H1 (cell line): ENCODE measurements around the gene HOXD1. TPM values are rescaled to one million over a fixed set of nuclear protein-coding genes. Genes with fewer than 3 reads are reported as not detected.
A peak's percentile ranks its signal among the peaks of the same experiment; 100 is the strongest.

Source experiments
- CTCF ChIA-PET: fragments of 300-600 bp; sonication (Branson Sonifier 250); formaldehyde crosslinking; loops from one replicate; lab custom pipeline; 2021; ENCODE audit not compliant: partially characterized antibody; lab: Charles Lee
- POLR2A ChIA-PET: fragments of 300-600 bp; sonication (Branson Sonifier 250); formaldehyde crosslinking; loops from one replicate; lab custom pipeline; 2021; ENCODE audit warnings: inconsistent platforms; ENCODE audit not compliant: partially characterized antibody; lab: Charles Lee
- DNase-seq, 2 experiments: peaks; one replicate each; pipeline versions ENCODE4 v3.0.0 to v3.0.0-alpha.2; 2010 to 2022; ENCODE audit warnings: low spot score in 2 of 2, low read depth in 1 of 2, mixed read lengths in 1 of 2
- FAIRE-seq: peaks from 2 replicates; lab custom pipeline; 2011; peaks lifted over from hg19 to GRCh38; lab: Jason Lieb, UNC
- H2AFZ ChIP-seq: 2 replicates; pipeline ENCODE4 v1.8.1; 2012; ENCODE audit warnings: low read length, inconsistent platforms
- H2AK5ac ChIP-seq: 2 replicates; pipeline ENCODE4 v1.6.1; 2013; ENCODE audit warnings: low read depth, low read length
- H2BK120ac ChIP-seq: replicated peaks from 2 replicates; pipeline ENCODE3; 2013; ENCODE audit warnings: low read depth, low read length, inconsistent platforms
- H2BK12ac ChIP-seq: 2 replicates; pipeline ENCODE4 v1.6.1; 2013; ENCODE audit warnings: low read depth, low read length
- H2BK15ac ChIP-seq: 2 replicates; pipeline ENCODE4 v1.6.1; 2013; ENCODE audit warnings: low read length
- H2BK20ac ChIP-seq: 2 replicates; pipeline ENCODE4 v1.6.1; 2013; ENCODE audit warnings: low read length
- H2BK5ac ChIP-seq: 2 replicates; pipeline ENCODE4 v1.6.1; 2013; ENCODE audit warnings: low read depth, low read length
- H3K14ac ChIP-seq: 2 replicates; pipeline ENCODE4 v1.6.1; 2013; ENCODE audit warnings: inconsistent platforms; ENCODE audit not compliant: insufficient read length
- H3K18ac ChIP-seq: 2 replicates; pipeline ENCODE4 v1.6.1; 2013; ENCODE audit warnings: low read length; ENCODE audit errors: extremely low read depth
- H3K23ac ChIP-seq: 2 replicates; pipeline ENCODE4 v1.6.1; 2013; ENCODE audit warnings: inconsistent platforms; ENCODE audit not compliant: insufficient read length
- H3K23me2 ChIP-seq: 2 replicates; pipeline ENCODE4 v1.6.1; 2013; ENCODE audit warnings: low read depth, low read length
- H3K27ac ChIP-seq: 2 replicates; pipeline ENCODE4 v1.6.1; 2011; ENCODE audit warnings: low read depth, low read length, inconsistent platforms
- H3K27me3 ChIP-seq, 4 experiments: replicated peaks in 1 of 4; 1 replicate in 1 of 4; 2 replicates in 3 of 4; pipeline versions ENCODE4 v1.6.1 to v1.8.1; 2011 to 2013; ENCODE audit warnings: low read length in 3 of 4, mild to moderate bottlenecking in 3 of 4, inconsistent platforms in 2 of 4, mixed read lengths in 2 of 4, moderate library complexity in 1 of 4; ENCODE audit not compliant: control insufficient read depth in 3 of 4, insufficient read depth in 3 of 4; ENCODE audit errors: extremely low read depth in 1 of 4
- H3K36me3 ChIP-seq, 4 experiments: 2 replicates each; pipeline versions ENCODE4 v1.6.1 to v1.8.1; 2011 to 2013; ENCODE audit warnings: mild to moderate bottlenecking in 4 of 4, low read length in 3 of 4, moderate library complexity in 2 of 4, control low read depth in 1 of 4, inconsistent platforms in 1 of 4; ENCODE audit not compliant: insufficient read depth in 4 of 4, control insufficient read depth in 2 of 4
- H3K4ac ChIP-seq: replicated peaks from 2 replicates; pipeline ENCODE3; 2013; ENCODE audit warnings: low read length, low read depth, mixed read lengths, inconsistent platforms; ENCODE audit not compliant: insufficient read length
- H3K4me1 ChIP-seq, 4 experiments: replicated peaks in 1 of 4; 1 replicate in 1 of 4; 2 replicates in 3 of 4; pipeline versions ENCODE4 v1.6.1 to v1.8.1; 2011 to 2013; ENCODE audit warnings: low read length in 3 of 4, inconsistent platforms in 2 of 4, mixed read lengths in 1 of 4; ENCODE audit not compliant: insufficient read depth in 4 of 4, control insufficient read depth in 3 of 4
- H3K4me2 ChIP-seq, 2 experiments: 2 replicates each; pipeline versions ENCODE4 v1.6.1 to v1.8.1; 2011 to 2013; ENCODE audit warnings: low read depth in 2 of 2, low read length in 2 of 2, control low read depth in 1 of 2, inconsistent platforms in 1 of 2, mild to moderate bottlenecking in 1 of 2; ENCODE audit not compliant: insufficient read depth in 1 of 2
- H3K4me3 ChIP-seq, 4 experiments: fragments of 200-600, 300-600 bp in 1 of 4; sonication (generic), shearing (Covaris generic), sonication (Bioruptor Twin) in 1 of 4; 2 replicates each; pipeline versions ENCODE4 v1.5.1 to v1.8.1; 2011 to 2016; ENCODE audit warnings: low read length in 4 of 4, low read depth in 3 of 4, control low read depth in 2 of 4, inconsistent platforms in 2 of 4, mild to moderate bottlenecking in 2 of 4, mixed read lengths in 1 of 4, moderate library complexity in 1 of 4; ENCODE audit not compliant: insufficient read depth in 2 of 4; ENCODE audit errors: extremely low read depth in 1 of 4
- H3K56ac ChIP-seq: replicated peaks from 2 replicates; pipeline ENCODE3; 2013; ENCODE audit warnings: low read depth, mild to moderate bottlenecking, mixed read lengths, low read length, inconsistent platforms; ENCODE audit not compliant: insufficient read length
- H3K79me1 ChIP-seq: 2 replicates; pipeline ENCODE4 v1.6.1; 2013; ENCODE audit warnings: low read depth, low read length, control low read depth
- H3K79me2 ChIP-seq, 2 experiments: 2 replicates each; pipeline versions ENCODE4 v1.6.1 to v1.8.1; 2012 to 2013; ENCODE audit warnings: low read length in 2 of 2, mild to moderate bottlenecking in 2 of 2, inconsistent platforms in 1 of 2; ENCODE audit not compliant: insufficient read depth in 2 of 2, control insufficient read depth in 1 of 2
- H3K9ac ChIP-seq, 4 experiments: replicated peaks in 1 of 4; 1 replicate in 1 of 4; 2 replicates in 3 of 4; pipeline versions ENCODE4 v1.6.1 to v1.8.1; 2011 to 2013; ENCODE audit warnings: low read depth in 3 of 4, low read length in 3 of 4, control low read depth in 2 of 4, mild to moderate bottlenecking in 2 of 4, moderate library complexity in 2 of 4, inconsistent platforms in 1 of 4; ENCODE audit errors: extremely low read depth in 1 of 4
- H3K9me3 ChIP-seq, 2 experiments: 2 replicates each; pipeline versions ENCODE4 v1.6.1 to v1.8.1; 2012 to 2013; ENCODE audit warnings: mild to moderate bottlenecking in 2 of 2, moderate library complexity in 2 of 2, control low read depth in 1 of 2, inconsistent platforms in 1 of 2, low read depth in 1 of 2, low read length in 1 of 2, mixed read lengths in 1 of 2; ENCODE audit not compliant: insufficient read depth in 2 of 2
- H4K20me1 ChIP-seq, 2 experiments: replicated peaks in 1 of 2; 2 replicates each; pipeline versions ENCODE3 to v1.8.1; 2011 to 2013; ENCODE audit warnings: inconsistent platforms in 2 of 2, low read length in 2 of 2, mild to moderate bottlenecking in 1 of 2; ENCODE audit not compliant: insufficient read depth in 2 of 2, control insufficient read depth in 1 of 2
- H4K5ac ChIP-seq: 2 replicates; pipeline ENCODE4 v1.6.1; 2013; ENCODE audit warnings: low read length, low read depth, mixed read lengths, inconsistent platforms; ENCODE audit not compliant: insufficient read length
- H4K8ac ChIP-seq: 2 replicates; pipeline ENCODE4 v1.8.0; 2013; ENCODE audit warnings: mild to moderate bottlenecking, moderate library complexity, low read length, inconsistent platforms; ENCODE audit not compliant: insufficient read depth; ENCODE audit errors: extremely low read depth
- H4K91ac ChIP-seq: replicated peaks from 2 replicates; pipeline ENCODE3; 2013; ENCODE audit warnings: low read length, mixed read lengths, inconsistent platforms; ENCODE audit not compliant: insufficient read length
- BRCA1 ChIP-seq: IDR thresholded peaks from 2 replicates; pipeline ENCODE4 v1.6.1; 2012; ENCODE audit warnings: low read depth, low read length, improper control_type of control experiment
- EGR1 ChIP-seq: IDR thresholded peaks from 2 replicates; pipeline ENCODE4 v1.6.1; 2011; ENCODE audit warnings: low read depth, low read length, borderline replicate concordance
- SRF ChIP-seq: IDR thresholded peaks from 2 replicates; pipeline ENCODE4 v1.6.1; 2011; ENCODE audit warnings: mild to moderate bottlenecking, low read depth, low read length, moderate library complexity
- ZNF274 ChIP-seq: IDR thresholded peaks from 2 replicates; pipeline ENCODE4 v1.7.0; 2012; ENCODE audit warnings: low read length, borderline replicate concordance; ENCODE audit errors: extremely low read depth
- WGBS, 2 experiments: shearing (Covaris generic) in 1 of 2; methylation state at CpG; one replicate each; pipeline versions ENCODE4 v1.1.6 to v1.1.7; 2013 to 2015; ENCODE audit warnings: low lambda C conversion rate in 2 of 2, mixed read lengths in 2 of 2, inconsistent platforms in 1 of 2, low coverage in 1 of 2, missing lambda C conversion rate in 1 of 2; ENCODE audit not compliant: insufficient replicate concordance in 2 of 2, insufficient coverage in 1 of 2, insufficient read length in 1 of 2; ENCODE audit errors: extremely low coverage in 1 of 2, missing lambda C conversion rate in 1 of 2; 5-methylcytosine and 5-hydroxymethylcytosine counted together
- polyA plus RNA-seq, 7 experiments: library from polyadenylated mRNA; depleted of rRNA in 3 of 7; stranded (reverse) in 5 of 7; unstranded in 2 of 7; fragments of >200 nt in 5 of 7; fragments of 200-250 nt in 2 of 7; gene quantifications; 1 replicate in 5 of 7; 2 replicates in 1 of 7; 4 replicates in 1 of 7; pipeline versions ENCODE4 v1.2.1 to v1.2.3, GENCODE V29; 2011 to 2013; ENCODE audit warnings: missing spikeins in 2 of 7, mixed read lengths in 2 of 7
- total RNA-seq: library from RNA; stranded (reverse); fragmentation: NEBNext Ultra II Directional; extraction: Animal tissue kit (Norgen Biotek cat#: 25700); gene quantifications from 2 replicates; pipeline ENCODE4 v1.2.1, GENCODE V29; 2021

Gene HOXD1
- total and polyA plus RNA-seq, 2 of the 8 experiments (the other 6 are each of a cell fraction or from before 2014, with no cell fraction given), result 0.03 TPM; not detected in 1

GRCh38 chr2:176139661-176140512 lies 48.6 kb upstream of the HOXD1 start:
- no peaks in the 10 kb centered on the region for H3K79me1 ChIP-seq
- DNase-seq, result no peak
- TF ChIP-seq EGR1, result no peak
- TF ChIP-seq ZNF274, result no peak
- TF ChIP-seq BRCA1, result no peak
- TF ChIP-seq SRF, result no peak

More at GRCh38 chr2:176139661-176140512, 48.6 kb upstream of the HOXD1 start:
- Histone ChIP-seq H3K18ac (no peak overlapping the region), H3K27ac (no peak overlapping the region), H3K23ac (no peak overlapping the region), H2BK12ac (no peak overlapping the region), H4K20me1 (peaks cover 1 to 13% of the 10 kb centered on the region in 2 experiments), H3K4me3 (peak overlapping the region in 1 of 4 experiments; percentile 67; a peak in 2 of 8 replicates), H3K14ac (no peak overlapping the region), H2BK20ac (no peak overlapping the region), H3K9ac (no peak overlapping the region), H4K91ac (no peak overlapping the region), H3K56ac (no peak overlapping the region), H3K23me2 (peaks cover 3% of the 10 kb centered on the region; the same call in 1 of the 2 replicates), H4K8ac (no peak overlapping the region), H2AK5ac (no peak overlapping the region), H3K4ac (no peak overlapping the region), H2BK5ac (no peak overlapping the region), H3K27me3 (peaks cover 81 to 100% (median 96%) of the 10 kb centered on the region in 4 experiments), H3K4me2 (peak overlapping the region; percentile 4 to 79; a peak in 3 of 4 replicates), H2BK15ac (no peak overlapping the region), H3K36me3 (peaks cover 0 to 4% (median 0%) of the 10 kb centered on the region in 4 experiments; a peak in 1 of 8 replicates), H2BK120ac (no peak overlapping the region), H3K9me3 (no peaks in the 10 kb centered on the region), H3K4me1 (peaks cover 0 to 9% (median 4%) of the 10 kb centered on the region in 4 experiments; a peak in 5 of 7 replicates), H2AFZ (no peak overlapping the region), H3K79me2 (no peaks in the 10 kb centered on the region), H4K5ac (no peak overlapping the region)
- CTCF ChIA-PET, result interaction anchor here (0.6 to 10.0 kb wide), 79 partner anchors 8 to 1620 kb away, joined by 3 to 119 read pairs (median 5); partner anchors contain the start of genes HOXD10, HOXD4, HOXD8 and HOXD9
- FAIRE-seq, result no peak
- POLR2A ChIA-PET, result interaction anchor here (1.0 to 1.8 kb wide), 3 partner anchors 11 to 22 kb away, joined by 3 to 4 read pairs (median 3); partner anchors contain the start of gene HOXD4
- WGBS, 2 experiments, result 49% methylated on average over 34 of the region's 41 CpGs; no CpG with 5 or more reads in 1 of the 2 experiments
